ENCODE data around the gene SSBP2.
A peak's percentile ranks its signal among the peaks of the same experiment; 100 is the strongest.
"Not testable (repeated sequence)": the region's sequence is repeated elsewhere in the genome, so short reads cannot be mapped to it uniquely, and the experiment has no call there.

SSBP2 gene

GRCh38 chr5:81488862-81489261 lies 262.0 kb downstream of the SSBP2 start:
- Histone ChIP-seq H3K27me3 (no peaks in the 10 kb centered on the region), H3K4me3 (ENCODE audit: low read depth, low read length) (no peak overlapping the region), H3K36me3 (no peaks in the 10 kb centered on the region), H3K9me3 (no peaks in the 10 kb centered on the region), H3K4me1 (no peaks in the 10 kb centered on the region; the same call in 1 of the 2 replicates)
- no peak for TF ChIP-seq CTCF (IDR thresholded peaks at IDR 0.05; ENCODE audit: low read depth, low read length)
- DNase-seq, result no peak

GRCh38 chr5:81486711-81487110 lies 264.2 kb downstream of the SSBP2 start:
- DNase-seq, result peak; percentile 75
- Histone ChIP-seq H3K9me3 (no peaks in the 10 kb centered on the region), H3K4me1 (no peaks in the 10 kb centered on the region; the same call in 1 of the 2 replicates), H3K36me3 (no peaks in the 10 kb centered on the region), H3K4me3 (ENCODE audit: low read depth, low read length) (no peak overlapping the region), H3K27me3 (no peaks in the 10 kb centered on the region)
- no peak for TF ChIP-seq CTCF (IDR thresholded peaks at IDR 0.05; ENCODE audit: low read depth, low read length)

- H3K27me3 ChIP-seq, result no peaks in the 10 kb centered on the region
- no peaks in the 10 kb centered on the region; the same call in 1 of the 2 replicates for H3K4me1 ChIP-seq
- no peaks in the 10 kb centered on the region for H3K36me3 ChIP-seq
- H3K9me3 ChIP-seq, result no peaks in the 10 kb centered on the region
- H3K4me3 ChIP-seq (ENCODE audit: low read depth, low read length), result no peak overlapping the region
- no peak for DNase-seq
- TF ChIP-seq CTCF (IDR thresholded peaks at IDR 0.05; ENCODE audit: low read depth, low read length), result no peak
These were observed 268.3 kb downstream of the SSBP2 start for GRCh38 chr5:81482595-81482994.

GRCh38 chr5:81473395-81473794 lies 277.5 kb downstream of the SSBP2 start:
- H3K4me1 ChIP-seq; H3K9me3 ChIP-seq; DNase-seq; H3K4me3 ChIP-seq (ENCODE audit: low read depth, low read length); H3K27me3 ChIP-seq: not testable (repeated sequence)
- peaks cover 11% of the 10 kb centered on the region for H3K36me3 ChIP-seq

GRCh38 chr5:81469676-81470075 lies 281.2 kb downstream of the SSBP2 start:
- Histone ChIP-seq H3K36me3 (peaks cover 11% of the 10 kb centered on the region), H3K4me3 (ENCODE audit: low read depth, low read length) (no peak overlapping the region), H3K4me1 (no peaks in the 10 kb centered on the region), H3K27me3 (no peaks in the 10 kb centered on the region), H3K9me3 (no peaks in the 10 kb centered on the region)
- no peak for TF ChIP-seq CTCF (IDR thresholded peaks at IDR 0.05; ENCODE audit: low read depth, low read length)
- DNase-seq, result no peak

- H3K4me1 ChIP-seq, result peaks cover 15% of the 10 kb centered on the region
- no peak for TF ChIP-seq CTCF (IDR thresholded peaks at IDR 0.05; ENCODE audit: low read depth, low read length)
- no peaks in the 10 kb centered on the region for H3K27me3 ChIP-seq
- no peaks in the 10 kb centered on the region for H3K36me3 ChIP-seq
- H3K9me3 ChIP-seq, result no peaks in the 10 kb centered on the region
- DNase-seq, result no peak
- no peak overlapping the region for H3K4me3 ChIP-seq (ENCODE audit: low read depth, low read length)
These were observed 300.0 kb downstream of the SSBP2 start for GRCh38 chr5:81450940-81451339.

GRCh38 chr5:81435023-81435422 lies 315.9 kb downstream of the SSBP2 start:
- H3K36me3 ChIP-seq, result no peaks in the 10 kb centered on the region
- TF ChIP-seq CTCF (IDR thresholded peaks at IDR 0.05; ENCODE audit: low read depth, low read length), result no peak

More at GRCh38 chr5:81435023-81435422, 315.9 kb downstream of the SSBP2 start:
- H3K27me3 ChIP-seq, result no peaks in the 10 kb centered on the region
- H3K4me3 ChIP-seq (ENCODE audit: low read depth, low read length), result no peak overlapping the region
- no peaks in the 10 kb centered on the region for H3K9me3 ChIP-seq
- no peaks in the 10 kb centered on the region for H3K4me1 ChIP-seq
- no peak for DNase-seq

Measured in BE2C (cell line).